Measurements from ENCODE around the gene CRX.
"Not testable (repeated sequence)": the region's sequence is repeated elsewhere in the genome, so short reads cannot be mapped to it uniquely, and the experiment has no call there.

The CRX gene

DNA sequence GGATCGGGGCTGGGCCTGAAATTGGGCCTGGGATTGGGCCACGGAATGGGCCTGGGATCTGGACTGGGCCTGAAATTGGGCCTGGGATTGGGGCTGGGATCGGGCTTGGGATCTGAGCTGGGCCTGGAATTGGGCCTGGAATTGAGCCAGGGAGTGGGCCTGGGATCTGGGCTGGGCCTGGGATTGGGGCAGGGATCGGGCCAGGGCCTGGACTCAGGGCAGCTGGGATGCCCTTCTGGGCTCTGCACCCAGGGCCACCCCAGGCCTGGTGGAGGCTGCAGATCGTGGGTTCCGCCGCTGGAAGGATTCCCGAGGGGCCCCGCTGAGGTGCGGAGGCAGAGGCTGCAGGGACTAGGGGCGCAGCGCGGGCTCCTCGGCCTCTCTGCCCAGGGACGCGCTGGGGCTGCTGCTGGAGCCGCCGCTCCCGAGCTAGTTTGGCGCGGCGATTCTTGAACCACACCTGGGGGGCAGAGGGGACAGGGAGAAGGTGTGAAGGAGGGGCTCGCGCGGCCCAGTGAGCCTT lies 19.2 kb upstream of the CRX start:
- Histone ChIP-seq H3K36me3 (replicated peaks) (no peaks in the 10 kb centered on the region), H3K4me3 (ENCODE audit: low read depth, low read length) (no peak overlapping the region), H3K27ac (no peak overlapping the region), H3K27me3 (replicated peaks) (no peaks in the 10 kb centered on the region)
- in situ Hi-C loops (cut with HindIII; ENCODE audit: low pct_ligation_motif_present, low sequenced_read_pairs): no loop called here
- TF ChIP-seq, protein P1, sequence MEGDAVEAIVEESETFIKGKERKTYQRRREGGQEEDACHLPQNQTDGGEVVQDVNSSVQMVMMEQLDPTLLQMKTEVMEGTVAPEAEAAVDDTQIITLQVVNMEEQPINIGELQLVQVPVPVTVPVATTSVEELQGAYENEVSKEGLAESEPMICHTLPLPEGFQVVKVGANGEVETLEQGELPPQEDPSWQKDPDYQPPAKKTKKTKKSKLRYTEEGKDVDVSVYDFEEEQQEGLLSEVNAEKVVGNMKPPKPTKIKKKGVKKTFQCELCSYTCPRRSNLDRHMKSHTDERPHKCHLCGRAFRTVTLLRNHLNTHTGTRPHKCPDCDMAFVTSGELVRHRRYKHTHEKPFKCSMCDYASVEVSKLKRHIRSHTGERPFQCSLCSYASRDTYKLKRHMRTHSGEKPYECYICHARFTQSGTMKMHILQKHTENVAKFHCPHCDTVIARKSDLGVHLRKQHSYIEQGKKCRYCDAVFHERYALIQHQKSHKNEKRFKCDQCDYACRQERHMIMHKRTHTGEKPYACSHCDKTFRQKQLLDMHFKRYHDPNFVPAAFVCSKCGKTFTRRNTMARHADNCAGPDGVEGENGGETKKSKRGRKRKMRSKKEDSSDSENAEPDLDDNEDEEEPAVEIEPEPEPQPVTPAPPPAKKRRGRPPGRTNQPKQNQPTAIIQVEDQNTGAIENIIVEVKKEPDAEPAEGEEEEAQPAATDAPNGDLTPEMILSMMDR (IDR thresholded peaks at IDR 0.05; ENCODE audit: low read depth, low read length, missing control alignments): no peak
- no peak for DNase-seq

DNA sequence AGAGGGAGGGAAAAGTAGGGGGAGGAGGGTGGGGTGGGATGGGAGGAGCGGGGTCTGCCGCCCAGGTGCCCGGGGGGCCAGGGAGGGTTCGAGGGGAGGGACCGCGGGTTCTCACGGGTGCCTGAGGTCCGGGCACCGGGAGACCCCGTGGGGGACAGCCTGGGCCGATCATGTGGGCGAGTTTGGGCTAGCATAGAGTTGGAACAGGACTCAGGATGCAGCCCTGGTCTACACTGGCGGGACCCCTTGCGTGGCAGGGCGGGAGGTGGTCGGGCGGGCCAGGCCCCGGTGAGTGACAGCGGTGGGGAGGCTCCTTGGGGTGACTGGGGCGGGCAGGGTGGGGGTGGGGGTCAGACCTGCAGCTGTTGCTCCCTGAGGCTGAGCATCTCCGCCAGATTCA lies 18.6 kb upstream of the CRX start:
- H3K36me3 ChIP-seq (replicated peaks); in situ Hi-C loops (cut with HindIII; ENCODE audit: low pct_ligation_motif_present, low sequenced_read_pairs): not testable (repeated sequence)

DNA sequence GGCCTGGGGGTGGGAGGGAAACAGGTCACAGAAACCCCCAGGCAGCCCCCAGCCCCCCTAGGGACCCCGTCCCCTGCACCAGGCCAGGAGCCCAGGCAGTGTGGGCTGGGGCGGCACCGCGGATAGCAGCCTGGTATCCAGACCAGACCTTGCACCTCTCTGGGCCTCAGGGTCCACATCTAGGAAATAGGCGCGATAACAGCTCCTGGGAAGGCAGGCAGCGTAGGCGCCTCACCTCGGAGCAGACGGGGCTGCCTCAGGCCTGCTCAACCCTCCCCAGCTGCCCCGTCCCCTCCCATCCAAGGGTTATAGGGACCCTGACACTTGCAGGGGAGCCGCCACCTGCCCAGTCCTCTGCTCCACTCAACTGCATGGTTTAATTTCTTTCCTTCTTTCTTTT lies 18.1 kb upstream of the CRX start:
- H3K36me3 ChIP-seq (replicated peaks); H3K4me3 ChIP-seq (ENCODE audit: low read depth, low read length); H3K27me3 ChIP-seq (replicated peaks); H3K27ac ChIP-seq; in situ Hi-C loops (cut with HindIII; ENCODE audit: low pct_ligation_motif_present, low sequenced_read_pairs); DNase-seq: not testable (repeated sequence)

More for the DNA sequence above, 18.6 kb upstream of the CRX start:
- not testable (repeated sequence) for H3K4me3 ChIP-seq (ENCODE audit: low read depth, low read length); H3K27me3 ChIP-seq (replicated peaks); H3K27ac ChIP-seq; DNase-seq

DNA sequence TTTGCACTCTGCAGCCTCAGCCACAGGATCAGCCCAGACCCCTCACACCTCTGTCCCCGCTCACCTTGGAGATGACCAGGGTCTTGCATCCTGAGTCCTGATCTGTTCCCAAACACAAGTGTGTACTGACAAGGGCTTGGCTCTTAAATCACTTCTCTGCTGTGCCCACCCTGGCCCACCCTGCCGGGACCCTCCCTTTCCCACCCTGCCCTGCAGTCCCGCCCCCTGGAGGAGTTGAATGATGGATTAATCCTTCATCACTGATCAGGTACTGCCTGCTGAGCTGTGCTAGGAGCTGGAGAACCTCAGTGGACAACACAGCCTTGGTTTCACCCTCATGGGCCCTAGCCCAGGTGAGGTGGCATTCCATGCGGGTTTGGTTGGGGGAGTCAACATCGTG lies 17.3 kb upstream of the CRX start, which contains the start of gene TPRX1:
TSS of gene TPRX1 (minus strand) at position 101 of the 400 bp plus-strand sequence. CDS start at position 89, 12 bp downstream.
- H3K27ac ChIP-seq; in situ Hi-C loops (cut with HindIII; ENCODE audit: low pct_ligation_motif_present, low sequenced_read_pairs); H3K36me3 ChIP-seq (replicated peaks); H3K27me3 ChIP-seq (replicated peaks); H3K4me3 ChIP-seq (ENCODE audit: low read depth, low read length); DNase-seq: not testable (repeated sequence)

DNA sequence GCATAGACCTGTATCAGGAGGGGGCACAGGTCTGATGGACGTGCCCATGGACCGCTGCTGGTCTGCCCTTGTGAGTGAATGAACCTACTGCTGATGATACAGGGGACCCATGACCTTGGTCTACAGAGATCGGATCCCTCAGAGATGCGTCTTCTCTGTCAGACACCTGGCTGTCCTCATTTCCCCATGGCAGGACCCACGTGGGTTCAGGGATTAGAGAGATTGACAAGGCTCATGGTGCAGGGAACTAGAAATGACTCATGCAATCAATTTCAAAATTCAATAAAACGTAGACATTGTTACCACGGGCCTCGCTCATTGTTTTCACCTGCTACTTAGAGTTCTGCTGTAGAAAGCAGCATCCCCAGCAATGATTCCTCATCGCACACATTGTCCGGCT lies 16.4 kb upstream of the CRX start:
- Histone ChIP-seq H3K4me3 (ENCODE audit: low read depth, low read length) (no peak overlapping the region), H3K27ac (no peak overlapping the region), H3K36me3 (replicated peaks) (no peaks in the 10 kb centered on the region), H3K27me3 (replicated peaks) (no peaks in the 10 kb centered on the region)
- DNase-seq: no peak
- TF ChIP-seq, protein P1 (IDR thresholded peaks at IDR 0.05; ENCODE audit: low read depth, low read length, missing control alignments): no peak
- in situ Hi-C loops (cut with HindIII; ENCODE audit: low pct_ligation_motif_present, low sequenced_read_pairs): no loop called here

DNA sequence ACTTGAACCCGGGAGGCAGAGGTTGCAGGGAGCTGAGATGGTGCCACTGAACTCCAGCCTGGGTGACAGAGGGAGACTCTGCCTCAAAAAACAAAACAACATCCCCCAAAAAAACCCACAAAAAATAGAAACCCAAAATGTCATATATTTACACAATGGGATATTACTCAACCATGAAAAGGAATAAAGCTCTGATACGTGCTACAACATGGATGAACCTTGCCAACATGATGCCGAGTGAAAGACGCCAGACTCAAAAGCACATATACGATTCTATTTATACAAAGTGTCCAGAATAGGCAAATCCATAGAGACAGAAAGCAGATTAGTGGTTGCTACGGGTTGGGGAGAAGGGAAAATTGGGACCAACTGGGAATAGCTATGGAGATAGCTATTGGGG lies 15.3 kb upstream of the CRX start:
- no peak for DNase-seq
- Histone ChIP-seq H3K36me3 (replicated peaks) (no peaks in the 10 kb centered on the region), H3K4me3 (ENCODE audit: low read depth, low read length) (no peak overlapping the region), H3K27me3 (replicated peaks) (no peaks in the 10 kb centered on the region), H3K27ac (no peak overlapping the region)
- TF ChIP-seq, protein P1 (IDR thresholded peaks at IDR 0.05; ENCODE audit: low read depth, low read length, missing control alignments): no peak
- in situ Hi-C loops (cut with HindIII; ENCODE audit: low pct_ligation_motif_present, low sequenced_read_pairs): no loop called here

DNA sequence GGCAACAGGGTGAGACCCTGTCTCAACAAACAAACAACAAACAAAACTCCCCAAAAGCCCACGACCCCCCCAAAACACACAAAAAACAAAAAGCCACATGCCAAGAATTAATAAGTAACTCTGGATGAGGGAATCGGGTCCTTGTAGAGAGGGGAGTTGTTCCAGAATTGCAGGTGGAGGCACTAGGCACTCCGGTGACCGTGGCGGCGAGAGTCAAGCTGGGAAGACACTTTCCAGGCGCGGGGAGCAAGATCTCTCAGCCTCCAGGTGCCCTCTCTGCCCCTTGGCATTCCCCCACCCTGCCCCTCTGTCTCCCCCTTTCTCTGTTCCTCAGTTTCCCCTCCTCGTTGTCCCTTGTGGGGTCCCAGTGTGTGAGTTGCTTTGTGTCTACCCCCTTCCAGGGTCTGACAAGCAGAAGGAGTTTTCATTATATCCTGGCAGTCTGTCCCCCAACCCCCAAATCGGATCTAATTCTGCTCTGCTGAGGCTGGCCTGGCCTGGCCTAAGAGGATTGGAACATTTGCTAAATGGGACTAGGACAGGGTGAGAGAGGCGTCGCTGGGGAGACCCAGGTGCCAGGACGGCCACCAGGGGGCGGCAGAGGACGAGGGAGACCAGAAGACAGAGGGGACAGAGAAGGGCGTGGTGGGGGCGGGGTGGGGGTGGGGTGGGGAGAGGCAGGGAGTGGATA lies 8.3 kb upstream of the CRX start:
- in situ Hi-C loops (cut with HindIII; ENCODE audit: low pct_ligation_motif_present, low sequenced_read_pairs): no loop called here
- no peaks in the 10 kb centered on the region for H3K36me3 ChIP-seq (replicated peaks)
- H3K4me3 ChIP-seq (ENCODE audit: low read depth, low read length): no peak overlapping the region
- H3K27ac ChIP-seq: no peak overlapping the region
- peak; percentile 23 for DNase-seq
- no peaks in the 10 kb centered on the region for H3K27me3 ChIP-seq (replicated peaks)
- TF ChIP-seq, protein P1 (IDR thresholded peaks at IDR 0.05; ENCODE audit: low read depth, low read length, missing control alignments): peak; percentile 79

Data from brain microvascular endothelial cell (primary cell).